Body of pancreas (tissue), 4 donors: ENCODE results near the gene IFT74.

Experiments
- POLR2A ChIP-seq, 3 donors: fragments of 450-650 bp; IDR thresholded peaks; one replicate each; pipeline ENCODE4 v1.6.1; 2016; ENCODE audit warnings: antibody characterized with exemption in 3 of 3, mild to moderate bottlenecking in 2 of 3
- TF ChIP-seq, protein P1 (sequence below), 7 experiments: fragments of 450-650 bp in 4 of 7; fragments of 200-600 bp in 3 of 7; sonication (generic) in 3 of 7; IDR thresholded peaks; one replicate each; pipeline ENCODE4 v1.5.1; 2016 to 2019; ENCODE audit warnings: antibody characterized with exemption in 7 of 7

GRCh38 chr9:26919698-26920097, 36.5 kb upstream of the IFT74 start:
- TF ChIP-seq, protein P1, sequence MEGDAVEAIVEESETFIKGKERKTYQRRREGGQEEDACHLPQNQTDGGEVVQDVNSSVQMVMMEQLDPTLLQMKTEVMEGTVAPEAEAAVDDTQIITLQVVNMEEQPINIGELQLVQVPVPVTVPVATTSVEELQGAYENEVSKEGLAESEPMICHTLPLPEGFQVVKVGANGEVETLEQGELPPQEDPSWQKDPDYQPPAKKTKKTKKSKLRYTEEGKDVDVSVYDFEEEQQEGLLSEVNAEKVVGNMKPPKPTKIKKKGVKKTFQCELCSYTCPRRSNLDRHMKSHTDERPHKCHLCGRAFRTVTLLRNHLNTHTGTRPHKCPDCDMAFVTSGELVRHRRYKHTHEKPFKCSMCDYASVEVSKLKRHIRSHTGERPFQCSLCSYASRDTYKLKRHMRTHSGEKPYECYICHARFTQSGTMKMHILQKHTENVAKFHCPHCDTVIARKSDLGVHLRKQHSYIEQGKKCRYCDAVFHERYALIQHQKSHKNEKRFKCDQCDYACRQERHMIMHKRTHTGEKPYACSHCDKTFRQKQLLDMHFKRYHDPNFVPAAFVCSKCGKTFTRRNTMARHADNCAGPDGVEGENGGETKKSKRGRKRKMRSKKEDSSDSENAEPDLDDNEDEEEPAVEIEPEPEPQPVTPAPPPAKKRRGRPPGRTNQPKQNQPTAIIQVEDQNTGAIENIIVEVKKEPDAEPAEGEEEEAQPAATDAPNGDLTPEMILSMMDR (IDR thresholded peaks at IDR 0.05) = no peak
- TF ChIP-seq POLR2A (IDR thresholded peaks at IDR 0.05) = no peak
